D721Med (cell line): Measurements from ENCODE around the gene SLC39A11.

ENCODE experiments used
- DNase-seq: peaks from one replicate; pipeline ENCODE4 v3.0.0; 2011; ENCODE audit warnings: low spot score; ENCODE audit not compliant: insufficient read length
- FAIRE-seq: peaks from 2 replicates; lab custom pipeline; 2011; peaks lifted over from hg19 to GRCh38; lab: Jason Lieb, UNC
- TF ChIP-seq, protein P1 (sequence below): IDR thresholded peaks from 2 replicates; pipeline ENCODE4 v1.5.1; 2012; ENCODE audit warnings: mild to moderate bottlenecking, control low read depth; ENCODE audit not compliant: insufficient read depth; ENCODE audit errors: missing control alignments

Gene SLC39A11

DNA sequence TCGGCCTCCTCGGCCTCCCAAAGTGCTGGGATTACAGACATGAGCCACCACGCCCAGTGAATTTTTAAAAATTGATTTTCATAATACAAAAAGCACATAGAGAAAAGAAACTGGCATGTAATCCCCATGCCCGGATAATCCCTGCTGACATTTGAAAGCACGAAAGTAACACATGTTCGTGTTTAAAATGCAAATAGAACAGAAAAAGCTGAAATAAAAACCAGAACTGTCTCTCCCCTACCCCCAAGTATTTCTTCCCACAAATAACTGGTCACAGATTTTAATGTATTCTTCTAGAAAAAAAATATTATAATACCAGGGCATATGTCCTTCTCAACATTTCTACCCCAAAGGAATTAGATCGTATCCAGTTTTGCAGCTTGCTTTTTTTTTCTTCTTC, 222.9 kb downstream of the SLC39A11 start:
- no peak for FAIRE-seq
- no peak for DNase-seq
- TF ChIP-seq, protein P1, sequence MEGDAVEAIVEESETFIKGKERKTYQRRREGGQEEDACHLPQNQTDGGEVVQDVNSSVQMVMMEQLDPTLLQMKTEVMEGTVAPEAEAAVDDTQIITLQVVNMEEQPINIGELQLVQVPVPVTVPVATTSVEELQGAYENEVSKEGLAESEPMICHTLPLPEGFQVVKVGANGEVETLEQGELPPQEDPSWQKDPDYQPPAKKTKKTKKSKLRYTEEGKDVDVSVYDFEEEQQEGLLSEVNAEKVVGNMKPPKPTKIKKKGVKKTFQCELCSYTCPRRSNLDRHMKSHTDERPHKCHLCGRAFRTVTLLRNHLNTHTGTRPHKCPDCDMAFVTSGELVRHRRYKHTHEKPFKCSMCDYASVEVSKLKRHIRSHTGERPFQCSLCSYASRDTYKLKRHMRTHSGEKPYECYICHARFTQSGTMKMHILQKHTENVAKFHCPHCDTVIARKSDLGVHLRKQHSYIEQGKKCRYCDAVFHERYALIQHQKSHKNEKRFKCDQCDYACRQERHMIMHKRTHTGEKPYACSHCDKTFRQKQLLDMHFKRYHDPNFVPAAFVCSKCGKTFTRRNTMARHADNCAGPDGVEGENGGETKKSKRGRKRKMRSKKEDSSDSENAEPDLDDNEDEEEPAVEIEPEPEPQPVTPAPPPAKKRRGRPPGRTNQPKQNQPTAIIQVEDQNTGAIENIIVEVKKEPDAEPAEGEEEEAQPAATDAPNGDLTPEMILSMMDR, result no peak

DNA sequence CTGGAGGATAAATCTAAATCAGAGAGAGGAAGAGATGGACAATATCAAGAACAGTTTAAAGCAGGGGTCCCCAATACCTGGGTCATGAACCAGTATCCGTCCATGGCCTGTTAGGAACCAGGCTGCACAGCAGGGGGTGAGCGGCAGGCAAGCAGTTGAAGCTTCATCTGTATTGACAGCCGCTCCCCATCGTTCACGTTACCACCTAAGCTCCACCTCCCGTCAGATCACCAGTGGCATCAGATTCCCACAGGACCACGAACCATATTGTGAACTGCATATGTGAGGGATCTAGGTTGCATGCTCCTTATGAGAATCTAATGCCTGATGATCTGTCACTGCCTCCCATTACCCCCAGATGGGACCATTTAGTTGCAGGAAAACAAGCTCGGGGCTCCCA, 226.5 kb downstream of the SLC39A11 start:
- no peak for FAIRE-seq
- TF ChIP-seq, protein P1, result no peak
- no peak for DNase-seq

DNA sequence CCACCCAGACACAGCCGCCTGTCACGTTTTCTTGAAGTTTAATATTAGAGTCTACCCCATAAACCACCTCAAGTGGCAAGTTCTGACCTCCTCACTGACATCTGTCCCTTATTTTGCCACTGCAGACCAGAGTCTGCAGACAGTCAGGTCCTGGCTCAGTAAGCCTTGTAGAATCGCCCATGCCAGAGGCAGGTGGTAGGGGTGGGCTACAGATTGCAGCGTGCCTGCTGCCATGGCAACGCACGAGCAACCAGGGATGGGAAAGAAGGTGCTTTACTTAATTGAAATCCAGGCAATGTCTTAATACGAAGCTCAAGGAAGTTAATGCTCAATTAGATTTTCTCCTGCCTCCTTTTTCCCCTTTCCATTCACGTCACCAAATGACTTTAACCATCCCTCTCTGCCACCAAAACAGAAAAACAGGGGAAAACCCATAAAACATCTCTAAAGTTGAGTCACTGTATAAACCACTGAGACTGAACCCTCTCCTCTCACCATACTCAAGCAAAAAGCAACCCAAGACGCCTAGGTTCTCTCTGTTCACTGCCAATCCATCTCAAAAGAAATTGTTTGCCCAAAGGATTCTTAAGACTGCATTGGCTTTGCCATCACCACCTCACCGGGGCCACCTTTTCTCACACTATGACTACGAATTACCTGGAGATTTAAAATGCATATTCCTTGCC, 228.8 kb downstream of the SLC39A11 start:
- no peak for DNase-seq
- TF ChIP-seq, protein P1, result no peak
- peak; percentile 84 for FAIRE-seq

DNA sequence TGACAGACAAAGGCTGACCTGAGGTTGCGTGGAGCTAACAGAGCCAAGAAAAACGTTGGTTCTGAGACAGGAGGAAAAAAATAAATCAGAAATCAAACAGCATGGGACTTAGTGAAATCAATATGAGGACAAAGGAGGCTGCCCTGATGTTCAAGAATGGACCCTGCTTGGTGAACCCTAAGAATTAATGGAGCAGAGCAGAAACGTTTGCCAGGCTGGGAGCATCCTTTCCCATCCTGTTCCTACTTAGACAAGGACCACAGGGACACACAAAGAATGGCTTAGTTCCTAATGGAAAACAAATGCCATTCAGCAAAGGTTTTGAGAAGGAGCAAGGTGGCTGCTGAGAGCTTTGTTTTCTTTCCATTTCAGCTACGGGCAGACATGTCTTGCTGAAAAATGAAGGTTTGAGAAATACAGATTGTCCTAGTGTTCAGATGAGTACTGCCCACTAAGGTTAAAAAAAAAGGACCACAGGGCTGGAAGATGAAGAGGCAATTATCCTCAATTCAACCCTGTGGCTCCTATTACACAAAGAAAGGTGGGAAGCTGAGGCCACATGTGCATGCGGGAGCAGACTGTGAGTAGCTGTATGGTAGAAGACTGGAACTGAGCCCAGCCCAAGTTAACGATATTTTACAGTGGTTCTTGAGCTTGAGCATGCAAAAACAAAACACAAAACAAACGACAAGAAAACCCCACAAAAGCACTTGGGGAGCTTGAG, 230.1 kb downstream of the SLC39A11 start:
- TF ChIP-seq, protein P1, result no peak
- DNase-seq (no peak), FAIRE-seq (no peak)

DNA sequence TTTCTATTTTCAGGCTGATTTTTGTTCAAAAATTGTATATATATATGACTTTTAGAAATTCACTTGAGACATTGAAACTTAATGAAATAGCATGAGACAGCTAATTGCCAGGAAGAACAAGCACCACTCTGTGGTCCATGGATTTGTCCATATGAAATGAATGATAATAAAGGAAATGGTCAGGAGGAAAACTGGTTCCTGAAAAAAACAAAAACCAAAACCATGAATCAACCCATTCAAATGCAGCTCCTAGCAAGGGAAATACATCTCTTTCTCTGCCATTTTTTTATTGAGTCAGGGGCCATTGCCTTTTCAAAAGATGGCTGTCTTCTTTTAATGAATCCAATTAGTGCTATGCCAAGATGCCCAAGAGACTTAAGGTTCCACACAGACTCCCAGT, 230.7 kb downstream of the SLC39A11 start:
- DNase-seq, result no peak

DNA sequence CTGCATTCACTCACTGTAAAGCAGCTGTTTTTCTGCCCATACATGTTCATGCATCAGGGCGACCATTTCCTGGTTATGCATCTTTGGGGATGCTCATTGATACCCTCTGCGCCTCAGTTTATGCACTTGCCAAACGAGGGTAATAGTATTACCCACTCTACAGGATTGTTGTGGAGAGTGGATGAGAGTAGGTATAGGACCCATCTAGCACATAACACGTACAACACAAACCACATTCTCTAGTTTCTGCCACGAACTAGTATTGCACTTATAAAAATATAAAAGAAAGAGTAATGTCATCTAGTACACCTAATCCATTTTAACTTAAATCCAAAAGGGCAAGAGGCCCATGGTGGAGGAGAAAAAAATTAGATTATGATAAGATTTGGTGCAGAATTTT, 231.7 kb downstream of the SLC39A11 start:
- TF ChIP-seq, protein P1, result no peak
- DNase-seq (no peak), FAIRE-seq (no peak)

More for the DNA sequence above, 230.7 kb downstream of the SLC39A11 start:
- no peak for FAIRE-seq
- TF ChIP-seq, protein P1, result no peak
